ENCODE data around the gene SPNS2.

GRCh38 chr17:4515501-4515900 is 16.8 kb downstream of the SPNS2 start:
- TF ChIP-seq PATZ1 (CRISPR knock-in tag; IDR thresholded peaks at IDR 0.05; ENCODE audit: borderline replicate concordance) (no peak), BACH2 (CRISPR knock-in tag; IDR thresholded peaks at IDR 0.05; ENCODE audit: borderline replicate concordance) (no peak), OSR1 (CRISPR knock-in tag; IDR thresholded peaks at IDR 0.05) (no peak), PPARA (CRISPR knock-in tag; IDR thresholded peaks at IDR 0.05; ENCODE audit: borderline replicate concordance) (no peak), SNAI2 (CRISPR knock-in tag; IDR thresholded peaks at IDR 0.05) (no peak), ARNTL (CRISPR knock-in tag; IDR thresholded peaks at IDR 0.05; ENCODE audit: borderline replicate concordance, low read depth) (no peak), CREB5 (CRISPR knock-in tag; IDR thresholded peaks at IDR 0.05; ENCODE audit: low read depth) (no peak), TCF4 (CRISPR knock-in tag; IDR thresholded peaks at IDR 0.05; ENCODE audit: borderline replicate concordance) (no peak), ZNF8 (CRISPR knock-in tag; IDR thresholded peaks at IDR 0.05) (no peak)
